PC-3 (cell line): ENCODE measurements around the gene PFN4. TPM values are rescaled to one million over a fixed set of nuclear protein-coding genes. Genes with fewer than 3 reads are reported as not detected.
A peak's percentile ranks its signal among the peaks of the same experiment; 100 is the strongest.
"Not testable (repeated sequence)": the region's sequence is repeated elsewhere in the genome, so short reads cannot be mapped to it uniquely, and the experiment has no call there.

Experiments used
- ATAC-seq: fragments of 200-7000 bp; cut with Tn5 transposase; 2 replicates; pipeline ENCODE4 v1.9.1; 2020; ENCODE audit warnings: mild to moderate bottlenecking, moderate library complexity
- BruUV-seq: library from RNA; stranded (reverse); fragments of 400-500 nt; replicated peaks from 2 replicates; lab custom pipeline; 2021; lab: Mats Ljungman, UMichigan
- CTCF ChIA-PET: fragments of 300-600 bp; sonication (Branson Sonifier 250); formaldehyde crosslinking; loops from one replicate; lab custom pipeline; 2022; ENCODE audit warnings: antibody characterized with exemption; lab: Charles Lee
- POLR2A ChIA-PET: fragments of 300-600 bp; sonication (Branson Sonifier 250); formaldehyde crosslinking; loops from one replicate; lab custom pipeline; 2022; ENCODE audit warnings: antibody characterized with exemption; ENCODE audit not compliant: unreplicated experiment; lab: Charles Lee
- DNase-seq: peaks from one replicate; pipeline ENCODE4 v3.0.0-alpha.2; 2015
- H2AFZ ChIP-seq: fragments of 300-600 bp; sonication (generic); 2 replicates; pipeline ENCODE4 v1.6.0; 2016; ENCODE audit warnings: antibody characterized with exemption, low read length
- H3F3A ChIP-seq: fragments of 300-600 bp; sonication (generic); one replicate; pipeline ENCODE4 v1.6.0; 2017; ENCODE audit warnings: antibody characterized with exemption, low read length, control low read depth, mild to moderate bottlenecking; ENCODE audit not compliant: unreplicated experiment
- H3K27ac ChIP-seq: fragments of 300-600 bp; sonication (generic); 2 replicates; pipeline ENCODE4 v1.5.1; 2016; ENCODE audit warnings: mild to moderate bottlenecking, low read length
- H3K27me3 ChIP-seq: fragments of 300-600 bp; sonication (generic); 2 replicates; pipeline ENCODE4 v1.6.1; 2016; ENCODE audit warnings: low read length, mixed read lengths
- H3K36me3 ChIP-seq: fragments of 300-600 bp; sonication (generic); 2 replicates; pipeline ENCODE4 v1.6.1; 2016; ENCODE audit warnings: low read depth, mixed run types, low read length, mixed read lengths
- H3K4me1 ChIP-seq: fragments of 300-600 bp; sonication (generic); 2 replicates; pipeline ENCODE4 v1.5.1; 2016; ENCODE audit warnings: low read length; ENCODE audit not compliant: insufficient read depth
- H3K4me2 ChIP-seq: fragments of 300-600 bp; sonication (generic); 2 replicates; pipeline ENCODE4 v1.6.0; 2016; ENCODE audit warnings: low read length
- H3K4me3 ChIP-seq: fragments of 300-600 bp; sonication (generic); 2 replicates; pipeline ENCODE4 v1.5.1; 2016; ENCODE audit warnings: mild to moderate bottlenecking, low read length, mixed read lengths
- H3K79me2 ChIP-seq: fragments of 300-600 bp; sonication (generic); 2 replicates; pipeline ENCODE4 v1.6.1; 2017; ENCODE audit warnings: low read length, mixed read lengths
- H3K9ac ChIP-seq: fragments of 300-600 bp; sonication (generic); 2 replicates; pipeline ENCODE4 v1.6.0; 2016; ENCODE audit warnings: mild to moderate bottlenecking, low read length
- H3K9me2 ChIP-seq: fragments of 300-600 bp; sonication (generic); replicated peaks from 2 replicates; pipeline ENCODE4 v1.6.1; 2016; ENCODE audit warnings: mixed run types, low read length, mixed read lengths
- H3K9me3 ChIP-seq: fragments of 300-600 bp; sonication (generic); 2 replicates; pipeline ENCODE4 v1.6.1; 2016; ENCODE audit warnings: low read length, mixed read lengths
- H4K20me1 ChIP-seq: fragments of 300-600 bp; sonication (generic); 2 replicates; pipeline ENCODE4 v1.6.1; 2016; ENCODE audit warnings: low read length, mixed read lengths
- CTCF ChIP-seq: fragments of 300-600 bp; sonication (generic); conservative IDR thresholded peaks from 2 replicates; pipeline ENCODE4 v1.5.1; 2017; ENCODE audit warnings: antibody characterized with exemption, low read depth, mild to moderate bottlenecking, low read length
- EZH2 ChIP-seq: fragments of 300-600 bp; sonication (generic); IDR thresholded peaks from one replicate; pipeline ENCODE4 v1.6.1; 2017; ENCODE audit warnings: antibody characterized with exemption, mild to moderate bottlenecking, low read length; ENCODE audit not compliant: unreplicated experiment
- EZH2phosphoT487 ChIP-seq: fragments of 300-600 bp; sonication (generic); IDR thresholded peaks from 2 replicates; pipeline ENCODE4 v1.6.1; 2018; ENCODE audit warnings: mild to moderate bottlenecking, antibody characterized with exemption, low read length, borderline replicate concordance
- intact Hi-C: fragments of 100-400 bp; cut with micrococcal nuclease; formaldehyde crosslinking; loops from 2 replicates; pipeline ENCODE4 v1.9.0; 2023
- total RNA-seq: library from RNA; depleted of rRNA; stranded (reverse); fragments of >200 nt; gene quantifications from 2 replicates; pipeline ENCODE4 v1.2.3, GENCODE V29; 2014

The PFN4 gene
- total RNA-seq, 1 experiment from 2014 or later = 0.44 TPM

GRCh38 chr2:24110660-24111303 lies 12.4 kb downstream of the PFN4 start:
- ATAC-seq (no peak), DNase-seq (no peak)
- H3K9me2 ChIP-seq = no peaks in the 10 kb centered on the region
- ChIA-PET CTCF (no interaction called here), POLR2A (no interaction called here)
- H3K4me2 ChIP-seq = peak overlapping the region; percentile 10; the same call in 1 of the 2 replicates
- no peaks in the 10 kb centered on the region for H3K36me3 ChIP-seq
- H3K79me2 ChIP-seq = no peaks in the 10 kb centered on the region
- intact Hi-C loops = no loop called here
- no peak overlapping the region for H3K9ac ChIP-seq
- H3K27ac ChIP-seq = no peak overlapping the region
- H3K9me3 ChIP-seq = no peaks in the 10 kb centered on the region
- no peak overlapping the region for H2AFZ ChIP-seq
- TF ChIP-seq EZH2 (no peak), CTCF (no peak), EZH2phosphoT487 (no peak)
- peaks cover 11% of the 10 kb centered on the region for H3K4me1 ChIP-seq
- no peaks in the 10 kb centered on the region for H3K27me3 ChIP-seq
- no peaks in the 10 kb centered on the region for H3F3A ChIP-seq
- H4K20me1 ChIP-seq = no peaks in the 10 kb centered on the region
- no peak overlapping the region for H3K4me3 ChIP-seq
- no TSS peak for BruUV-seq

- intact Hi-C loops, H2AFZ ChIP-seq, H3K9ac ChIP-seq, ATAC-seq, H3K4me3 ChIP-seq, H3K9me2 ChIP-seq, H3K79me2 ChIP-seq, H3K4me2 ChIP-seq, DNase-seq, H3K9me3 ChIP-seq, BruUV-seq, H4K20me1 ChIP-seq, H3K36me3 ChIP-seq, H3K27ac ChIP-seq, CTCF ChIA-PET, H3F3A ChIP-seq, H3K27me3 ChIP-seq: not testable (repeated sequence)
- peaks cover 11% of the 10 kb centered on the region for H3K4me1 ChIP-seq
- POLR2A ChIA-PET = interaction anchor here (0.6 kb wide), 1 partner anchor 25 kb away, joined by 3 read pairs; the partner anchor contains the start of gene TP53I3
These were observed 13.7 kb downstream of the PFN4 start for GRCh38 chr2:24109431-24109830.

- no peaks in the 10 kb centered on the region for H3F3A ChIP-seq
- no peaks in the 10 kb centered on the region for H3K9me2 ChIP-seq
- H3K27me3 ChIP-seq = no peaks in the 10 kb centered on the region
- no peak overlapping the region for H3K4me3 ChIP-seq
- H3K9ac ChIP-seq = no peak overlapping the region
- H3K4me1 ChIP-seq = peaks cover 11% of the 10 kb centered on the region
- POLR2A ChIA-PET = no interaction called here
- H4K20me1 ChIP-seq = no peaks in the 10 kb centered on the region
- H3K36me3 ChIP-seq = no peaks in the 10 kb centered on the region
- CTCF ChIA-PET = no interaction called here
- ATAC-seq = no peak
- BruUV-seq = no TSS peak
- no peak for DNase-seq
- no peak overlapping the region for H3K4me2 ChIP-seq
- intact Hi-C loops = no loop called here
- no peak for TF ChIP-seq EZH2
- TF ChIP-seq CTCF = no peak
- TF ChIP-seq EZH2phosphoT487 = no peak
- H3K79me2 ChIP-seq = no peaks in the 10 kb centered on the region
- no peaks in the 10 kb centered on the region for H3K9me3 ChIP-seq
- no peak overlapping the region for H3K27ac ChIP-seq
- no peak overlapping the region for H2AFZ ChIP-seq
These were observed 15.8 kb downstream of the PFN4 start for GRCh38 chr2:24107336-24107735.
